Mucosa of descending colon (tissue), 3 donors: ENCODE results near the gene NR3C2. TPM values are rescaled to one million over a fixed set of nuclear protein-coding genes. Genes with fewer than 3 reads are reported as not detected.

Experiments used
- ATAC-seq: fragments of 200-7000 bp; cut with Tn5 transposase; one replicate; pipeline ENCODE4 v1.9.1; 2020; ENCODE audit warnings: mild to moderate bottlenecking, moderate library complexity
- DNase-seq, 3 donors: peaks; one replicate each; pipeline ENCODE4 v3.0.0-alpha.2; 2020
- H3K36me3 ChIP-seq: fragments of 200-600 bp; one replicate; pipeline ENCODE4 v1.8.0; 2021; ENCODE audit warnings: low read depth, mild to moderate bottlenecking
- H3K4me1 ChIP-seq: fragments of 200-600 bp; one replicate; pipeline ENCODE4 v1.8.0; 2021; ENCODE audit warnings: low read depth, mild to moderate bottlenecking
- H3K4me3 ChIP-seq: fragments of 200-600 bp; one replicate; pipeline ENCODE4 v1.8.0; 2021; ENCODE audit warnings: mild to moderate bottlenecking
- H3K9me3 ChIP-seq: fragments of 200-600 bp; one replicate; pipeline ENCODE4 v1.8.0; 2021; ENCODE audit warnings: mild to moderate bottlenecking
- intact Hi-C, 2 donors: fragments of 100-400 bp; cut with DNase I in 1 of 2; cut with micrococcal nuclease in 1 of 2; formaldehyde crosslinking; loops; one replicate each; pipeline versions ENCODE4 v1.11.0 to v1.11.1; 2022; cut with DNase I, micrococcal nuclease
- total RNA-seq, 3 donors: library from RNA; stranded (reverse); fragmentation: NEBNext Ultra II Directional in 2 of 3; extraction: Animal tissue kit (Norgen Biotek cat#: 25700) in 2 of 3; gene quantifications; one replicate each; pipeline versions ENCODE4 v1.2.1 to v1.2.4, GENCODE V29; 2021 to 2023
- TF ChIP-seq, protein P1 (sequence below): fragments of 200-600 bp; IDR thresholded peaks from one replicate; pipeline ENCODE4 v1.8.0; 2022; ENCODE audit warnings: antibody characterized with exemption, mild to moderate bottlenecking
- donor health status: DM: no; HTN: no; CAD: no; lungs with moderate emphysema.
- donor health status: DM: no; HTN: no; CAD: no.
- donor health status: DM: no; HTN: yes; CAD: no.

Gene NR3C2
- total RNA-seq, 3 donors from 2014 or later: 86.5 to 205 (median 108) TPM

GRCh38 chr4:148454835-148455234 lies 12.6 kb upstream of the NR3C2 start:
- intact Hi-C loops: no loop called here
- no peak for DNase-seq
- Histone ChIP-seq H3K36me3 (no peaks in the 10 kb centered on the region), H3K9me3 (no peaks in the 10 kb centered on the region), H3K4me3 (no peak overlapping the region), H3K4me1 (no peaks in the 10 kb centered on the region)
- no peak for ATAC-seq
- TF ChIP-seq, protein P1, sequence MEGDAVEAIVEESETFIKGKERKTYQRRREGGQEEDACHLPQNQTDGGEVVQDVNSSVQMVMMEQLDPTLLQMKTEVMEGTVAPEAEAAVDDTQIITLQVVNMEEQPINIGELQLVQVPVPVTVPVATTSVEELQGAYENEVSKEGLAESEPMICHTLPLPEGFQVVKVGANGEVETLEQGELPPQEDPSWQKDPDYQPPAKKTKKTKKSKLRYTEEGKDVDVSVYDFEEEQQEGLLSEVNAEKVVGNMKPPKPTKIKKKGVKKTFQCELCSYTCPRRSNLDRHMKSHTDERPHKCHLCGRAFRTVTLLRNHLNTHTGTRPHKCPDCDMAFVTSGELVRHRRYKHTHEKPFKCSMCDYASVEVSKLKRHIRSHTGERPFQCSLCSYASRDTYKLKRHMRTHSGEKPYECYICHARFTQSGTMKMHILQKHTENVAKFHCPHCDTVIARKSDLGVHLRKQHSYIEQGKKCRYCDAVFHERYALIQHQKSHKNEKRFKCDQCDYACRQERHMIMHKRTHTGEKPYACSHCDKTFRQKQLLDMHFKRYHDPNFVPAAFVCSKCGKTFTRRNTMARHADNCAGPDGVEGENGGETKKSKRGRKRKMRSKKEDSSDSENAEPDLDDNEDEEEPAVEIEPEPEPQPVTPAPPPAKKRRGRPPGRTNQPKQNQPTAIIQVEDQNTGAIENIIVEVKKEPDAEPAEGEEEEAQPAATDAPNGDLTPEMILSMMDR: no peak

DNA sequence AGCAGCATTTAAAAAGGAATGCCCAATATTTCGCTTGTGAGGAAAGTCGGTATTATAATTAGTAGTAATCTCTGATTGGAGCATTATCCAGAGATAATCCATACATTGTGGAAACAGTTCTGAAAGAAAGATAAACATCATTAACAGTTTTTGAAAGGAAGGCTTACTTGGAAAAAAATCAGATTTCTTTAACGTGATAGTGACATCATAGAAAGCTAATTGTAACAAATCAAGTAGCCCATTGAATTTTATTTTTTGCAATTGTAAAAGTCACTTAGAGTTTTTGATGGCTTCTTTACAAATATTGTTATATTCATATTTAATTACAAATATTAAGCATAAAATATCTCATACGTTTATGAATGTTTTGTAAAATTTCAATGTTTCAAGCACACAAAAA lies 11.6 kb upstream of the NR3C2 start:
- Histone ChIP-seq H3K4me1 (no peaks in the 10 kb centered on the region), H3K9me3 (no peaks in the 10 kb centered on the region), H3K36me3 (no peaks in the 10 kb centered on the region), H3K4me3 (no peak overlapping the region)
- TF ChIP-seq, protein P1: no peak
- ATAC-seq (no peak), DNase-seq (no peak)
- intact Hi-C loops: no loop called here

DNA sequence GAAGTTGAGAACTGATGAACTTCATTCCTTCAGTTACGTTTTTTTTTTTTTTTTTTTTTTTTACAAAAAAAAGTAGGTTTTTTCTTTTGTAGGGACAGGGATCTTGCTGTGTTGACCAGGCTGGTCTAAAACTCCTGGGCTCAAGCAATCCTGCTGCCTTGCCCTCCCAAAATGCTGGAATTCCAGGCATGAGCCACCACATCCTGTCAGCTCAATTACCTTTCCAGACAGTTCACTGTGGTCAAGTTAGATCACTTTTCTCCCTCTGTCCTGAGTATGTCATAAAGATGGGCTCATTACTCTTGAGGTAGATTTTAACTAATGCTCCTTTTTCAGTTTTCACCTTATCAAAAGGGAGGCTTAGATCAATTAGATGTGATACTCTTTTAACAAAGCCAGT lies 10.8 kb upstream of the NR3C2 start:
- TF ChIP-seq, protein P1: no peak
- Histone ChIP-seq H3K4me3 (no peak overlapping the region), H3K4me1 (no peaks in the 10 kb centered on the region), H3K36me3 (no peaks in the 10 kb centered on the region), H3K9me3 (no peaks in the 10 kb centered on the region)
- ATAC-seq: no peak
- intact Hi-C loops: no loop called here
- no peak for DNase-seq

GRCh38 chr4:148449921-148450320 lies 7.7 kb upstream of the NR3C2 start:
- no peak overlapping the region for H3K4me3 ChIP-seq
- TF ChIP-seq, protein P1: no peak
- ATAC-seq: no peak
- intact Hi-C loops: no loop called here
- DNase-seq: no peak
- H3K36me3 ChIP-seq: no peaks in the 10 kb centered on the region
- H3K9me3 ChIP-seq: no peaks in the 10 kb centered on the region
- no peaks in the 10 kb centered on the region for H3K4me1 ChIP-seq

- H3K9me3 ChIP-seq: no peaks in the 10 kb centered on the region
- TF ChIP-seq, protein P1: no peak
- intact Hi-C loops: no loop called here
- H3K4me1 ChIP-seq: no peaks in the 10 kb centered on the region
- no peak for ATAC-seq
- no peak for DNase-seq
- H3K36me3 ChIP-seq: no peaks in the 10 kb centered on the region
- no peak overlapping the region for H3K4me3 ChIP-seq
These were observed 5.9 kb upstream of the NR3C2 start for GRCh38 chr4:148448141-148448540.

DNA sequence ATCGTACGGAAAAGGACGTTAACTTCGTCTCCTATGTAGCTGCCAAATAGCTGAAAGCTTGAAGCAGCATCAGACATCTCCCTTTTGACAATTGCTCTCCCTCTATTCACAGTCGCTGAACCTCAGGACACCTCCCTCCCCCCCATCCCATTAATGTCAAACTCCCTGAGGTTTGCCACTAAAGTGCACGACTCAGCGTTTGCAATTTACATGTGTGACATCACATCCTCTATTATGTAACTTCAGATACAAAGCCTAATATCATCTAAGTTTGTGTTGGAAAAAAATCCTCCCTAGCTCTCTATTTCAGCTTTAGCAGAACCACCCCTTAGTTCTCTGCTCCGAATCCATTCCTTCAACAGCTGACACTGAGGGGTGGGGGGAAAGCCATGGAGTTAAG lies 5.5 kb upstream of the NR3C2 start:
- Histone ChIP-seq H3K9me3 (no peaks in the 10 kb centered on the region), H3K4me3 (no peak overlapping the region), H3K4me1 (peaks cover 1% of the 10 kb centered on the region), H3K36me3 (no peaks in the 10 kb centered on the region)
- ATAC-seq (no peak), DNase-seq (no peak)
- TF ChIP-seq, protein P1: no peak
- intact Hi-C loops: no loop called here
